GM21786 (cell line): ENCODE results near the gene BEX3.

Source experiments
- ATAC-seq: cut with Tn5 transposase; IDR thresholded peaks from one replicate; pipeline ENCODE4 v1.9.1; 2021; ENCODE audit not compliant: unreplicated experiment

BEX3 gene

GRCh38 chrX:103418811-103419340 lies 42.5 kb downstream of the BEX3 start:
- ATAC-seq = no peak

- no peak for ATAC-seq
Observed at GRCh38 chrX:103423955-103424638, 47.8 kb downstream of the BEX3 start.
